GM19397 (cell line): ENCODE data around the gene HOXA3.

ENCODE experiments used
- ATAC-seq: cut with Tn5 transposase; IDR thresholded peaks from one replicate; pipeline ENCODE4 v1.9.1; 2021; ENCODE audit warnings: mild to moderate bottlenecking, moderate library complexity; ENCODE audit not compliant: unreplicated experiment

Gene HOXA3

DNA sequence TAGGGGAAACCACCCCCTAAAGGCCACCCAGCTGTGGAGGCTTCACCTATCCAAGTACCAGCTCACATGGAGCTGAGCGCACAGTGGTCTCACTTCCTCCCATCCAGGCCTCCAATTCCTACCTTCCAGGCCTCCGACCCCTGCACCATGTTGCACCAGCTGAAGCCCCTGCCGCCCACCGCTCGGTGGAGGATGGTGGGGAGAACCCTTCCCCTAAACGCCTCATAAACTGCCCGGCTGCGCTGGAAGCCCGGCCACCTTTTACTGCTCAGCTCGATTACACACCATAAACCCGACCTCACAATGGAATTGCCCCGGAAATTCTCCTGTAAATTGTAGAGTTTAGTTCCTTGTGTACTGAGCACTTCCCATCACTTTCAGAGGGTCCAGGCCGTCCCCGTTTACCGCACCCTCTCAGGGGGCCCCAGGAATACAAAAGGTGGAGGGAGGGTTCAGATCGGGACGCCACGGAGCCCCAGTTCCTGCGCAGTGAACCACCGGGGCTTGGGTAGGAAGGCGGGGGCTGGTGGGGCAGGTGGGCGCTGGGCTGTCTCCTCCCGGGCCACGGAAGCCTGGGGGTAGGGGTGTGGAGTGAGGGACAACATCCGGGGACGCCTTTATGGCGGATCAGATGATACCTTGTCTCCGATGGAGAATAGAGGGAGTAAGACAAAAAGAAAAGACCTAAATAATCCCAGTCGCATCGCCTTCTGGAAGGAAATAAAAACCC lies 5.5 kb upstream of the HOXA3 start:
- ATAC-seq, result no peak

DNA sequence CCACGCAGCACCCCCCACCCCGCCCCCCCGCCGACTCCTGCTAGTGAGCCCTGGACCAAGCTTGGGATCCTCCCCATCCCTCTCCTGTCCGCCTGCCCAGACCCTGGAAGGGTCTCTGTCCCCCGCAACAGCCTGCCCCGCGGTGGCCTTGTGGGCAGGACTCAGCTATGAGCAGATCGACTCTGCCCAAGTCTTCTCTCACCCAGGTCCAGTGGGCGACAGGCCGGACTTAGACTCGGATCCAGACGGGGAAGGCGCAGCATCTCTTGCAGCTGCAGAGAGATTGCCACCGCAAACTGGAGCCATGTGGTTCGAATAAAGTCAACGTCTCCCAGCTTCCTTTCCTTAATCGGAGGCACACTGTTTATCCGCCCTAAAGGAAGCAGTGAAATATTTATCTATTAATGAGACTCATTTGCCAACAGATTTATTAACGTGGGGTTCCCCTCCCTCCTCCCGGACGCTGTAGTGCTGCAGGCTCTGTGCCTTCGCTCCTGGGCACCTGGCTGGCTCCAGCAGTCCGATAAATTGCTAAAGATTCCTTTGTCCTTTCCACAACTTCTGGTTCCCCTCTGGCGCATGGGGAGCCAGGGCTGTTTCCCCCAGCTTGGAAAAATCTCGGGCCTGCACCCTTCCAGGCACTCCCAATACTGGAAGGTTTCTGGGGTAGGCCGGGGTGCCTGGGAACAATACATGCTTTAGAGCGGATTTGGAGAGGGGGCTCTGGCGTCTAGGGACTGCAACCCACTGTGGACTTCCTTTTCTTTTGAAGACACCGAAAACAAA lies 4.7 kb upstream of the HOXA3 start:
- no peak for ATAC-seq

DNA sequence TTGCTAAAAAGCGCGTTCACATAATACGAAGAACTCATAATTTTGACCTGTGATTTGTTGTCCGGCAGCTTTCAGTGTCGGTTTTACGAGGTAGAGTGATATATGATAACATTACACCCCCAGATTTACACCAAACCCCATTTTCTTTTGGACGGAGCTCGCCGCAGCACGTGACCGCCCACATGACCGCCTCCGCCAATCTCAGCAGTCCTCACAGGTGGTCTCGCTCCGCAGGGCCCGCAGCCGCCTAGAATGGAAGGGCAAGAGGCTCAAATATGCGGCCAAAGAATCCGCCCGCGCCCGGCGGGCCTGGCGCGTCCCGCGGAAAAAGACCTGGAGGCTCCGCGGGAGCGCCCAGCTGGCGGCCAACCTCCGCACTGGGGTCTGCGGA lies 4.1 kb upstream of the HOXA3 start, which contains the start of gene HOXA7:
Gene HOXA7 (minus strand): TSS at position 168 of the 391 bp plus-strand sequence. CDS start 130 bp downstream, at position 38.
- no peak for ATAC-seq

DNA sequence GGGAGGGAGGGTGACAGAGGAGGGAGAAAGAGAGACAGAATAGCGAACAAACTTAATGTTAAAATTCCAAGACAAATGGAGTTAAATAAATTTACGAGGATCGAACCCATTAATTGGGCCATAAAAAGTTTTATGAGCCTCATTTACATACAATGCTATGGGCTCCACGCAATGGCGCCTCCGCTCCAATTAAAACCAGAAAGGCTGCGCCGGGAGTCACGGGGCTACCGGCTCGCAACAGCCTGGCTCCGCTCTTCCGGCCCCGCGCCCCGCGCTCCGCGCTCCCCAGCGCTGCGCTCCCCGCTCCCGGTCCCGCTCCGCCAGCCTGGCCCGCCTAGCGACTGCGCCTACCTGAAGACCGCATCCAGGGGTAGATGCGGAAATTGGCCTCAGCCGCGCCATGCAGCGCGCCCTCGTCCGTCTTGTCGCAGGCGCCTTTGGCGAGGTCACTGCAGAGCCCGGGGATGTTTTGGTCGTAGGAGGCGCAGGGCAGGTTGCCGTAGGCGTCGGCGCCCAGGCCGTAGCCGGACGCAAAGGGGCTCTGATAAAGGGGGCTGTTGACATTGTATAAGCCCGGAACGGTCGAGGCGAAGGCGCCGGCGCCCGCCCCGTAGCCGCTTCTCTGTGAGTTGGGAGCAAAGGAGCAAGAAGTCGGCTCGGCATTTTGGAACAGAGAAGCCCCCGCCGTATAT lies 3.6 kb upstream of the HOXA3 start:
- no peak for ATAC-seq

DNA sequence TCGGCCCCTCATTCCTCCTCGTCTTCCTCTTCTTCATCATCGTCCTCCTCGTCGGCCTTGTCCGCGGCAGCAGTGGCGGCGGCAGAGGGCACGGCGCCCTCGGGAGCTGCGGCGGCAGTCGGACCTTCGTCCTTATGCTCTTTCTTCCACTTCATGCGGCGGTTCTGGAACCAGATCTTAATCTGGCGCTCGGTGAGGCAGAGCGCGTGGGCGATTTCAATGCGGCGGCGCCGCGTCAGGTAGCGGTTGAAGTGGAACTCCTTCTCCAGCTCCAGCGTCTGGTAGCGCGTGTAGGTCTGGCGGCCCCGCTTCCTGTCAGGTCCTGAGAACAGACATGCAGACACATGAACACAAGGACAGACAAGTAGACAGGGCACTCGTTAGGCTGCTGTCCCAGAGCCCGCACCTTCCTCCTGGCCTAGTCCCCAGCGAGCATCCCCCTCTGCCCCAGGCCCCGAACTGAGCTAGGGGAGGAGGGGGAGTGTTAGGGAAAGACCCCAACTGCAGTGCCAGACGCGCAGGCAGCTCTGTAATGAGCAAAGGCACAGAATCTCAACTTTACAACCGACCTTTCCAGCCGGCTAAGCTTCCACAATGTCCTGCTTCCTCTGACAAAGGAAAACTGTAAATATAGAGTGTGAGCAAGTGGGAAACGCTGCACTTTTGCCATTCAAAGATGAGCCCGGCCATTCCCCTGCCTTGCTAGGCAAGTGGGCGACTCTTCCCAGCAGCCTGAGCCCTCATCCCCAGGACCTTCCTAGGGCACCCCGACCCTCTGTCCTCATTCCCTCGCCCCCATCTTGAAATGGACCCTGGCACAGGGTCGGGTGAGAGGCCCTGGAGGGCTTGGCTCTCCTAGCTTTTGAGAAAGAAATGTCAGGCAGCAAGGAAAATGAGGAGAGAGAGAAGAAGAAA lies 2.8 kb upstream of the HOXA3 start:
- ATAC-seq, result no peak

DNA sequence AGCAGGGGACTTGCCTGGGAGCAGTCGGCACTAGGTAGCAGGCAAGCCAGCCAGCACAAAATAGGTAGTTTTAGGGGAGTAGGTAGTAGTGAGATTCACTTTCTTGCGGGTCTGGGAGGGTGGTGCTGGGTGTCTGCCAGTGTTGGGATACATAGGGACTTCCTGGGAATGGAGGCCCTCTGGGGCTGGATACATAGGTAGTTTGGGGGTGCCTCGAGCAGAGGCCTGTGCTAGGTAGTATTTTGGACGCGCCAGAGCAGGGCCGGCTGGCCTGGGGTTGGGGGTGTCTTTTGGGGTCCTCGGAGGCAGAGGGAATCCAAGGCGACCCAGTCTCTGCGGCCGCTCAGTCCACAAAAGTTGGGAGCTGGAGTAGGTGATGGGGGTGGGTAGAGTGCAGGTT lies 2.0 kb upstream of the HOXA3 start:
- no peak for ATAC-seq

DNA sequence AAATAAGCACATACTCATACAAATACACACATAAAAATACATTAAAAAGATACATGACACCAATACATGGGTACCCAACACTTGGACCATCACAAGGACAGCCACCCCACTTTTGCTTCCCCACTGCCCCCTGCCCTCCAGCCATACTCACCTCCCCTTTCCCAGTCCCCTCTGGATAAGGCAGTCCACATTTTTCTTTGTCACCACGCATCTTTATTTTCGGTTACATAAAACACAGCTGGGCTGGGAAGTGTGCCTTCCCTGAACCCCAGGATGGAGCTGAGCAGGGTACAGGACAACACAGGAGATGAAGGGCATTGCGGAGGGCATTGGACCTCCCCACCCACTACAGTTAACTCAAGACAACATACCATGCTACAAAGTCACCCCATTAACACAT lies 1.1 kb upstream of the HOXA3 start:
- ATAC-seq, result no peak

DNA sequence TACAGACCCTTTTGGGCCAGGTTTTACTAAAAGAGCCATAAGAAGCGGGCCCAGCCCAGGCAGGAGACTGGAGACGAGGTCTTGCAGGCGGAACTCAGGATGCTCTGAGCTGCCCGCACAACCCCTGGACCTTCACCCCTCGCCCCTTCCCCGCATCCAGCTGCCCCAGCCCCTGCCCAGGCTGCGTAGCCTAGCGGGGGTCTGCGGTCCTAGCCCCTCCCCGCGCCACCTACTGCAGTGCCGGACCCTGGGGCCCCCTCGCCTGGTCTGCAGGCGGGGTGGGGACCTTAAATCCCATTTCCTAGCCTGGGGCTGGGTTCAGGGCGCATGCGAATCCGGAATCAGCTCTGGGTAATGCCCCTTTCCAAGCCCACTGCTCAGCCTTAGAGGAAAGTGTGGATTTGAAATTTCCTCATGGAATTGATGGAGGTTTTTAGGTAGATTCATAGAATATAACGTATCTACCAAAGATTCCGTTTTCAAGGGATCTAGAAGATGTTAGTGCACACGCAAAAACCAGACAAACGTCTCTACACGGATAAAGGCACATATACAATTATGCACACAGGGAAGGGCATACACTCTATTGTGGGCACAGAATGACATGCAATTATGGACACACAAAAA lies 546 bp upstream of the HOXA3 start:
- no peak for ATAC-seq

DNA sequence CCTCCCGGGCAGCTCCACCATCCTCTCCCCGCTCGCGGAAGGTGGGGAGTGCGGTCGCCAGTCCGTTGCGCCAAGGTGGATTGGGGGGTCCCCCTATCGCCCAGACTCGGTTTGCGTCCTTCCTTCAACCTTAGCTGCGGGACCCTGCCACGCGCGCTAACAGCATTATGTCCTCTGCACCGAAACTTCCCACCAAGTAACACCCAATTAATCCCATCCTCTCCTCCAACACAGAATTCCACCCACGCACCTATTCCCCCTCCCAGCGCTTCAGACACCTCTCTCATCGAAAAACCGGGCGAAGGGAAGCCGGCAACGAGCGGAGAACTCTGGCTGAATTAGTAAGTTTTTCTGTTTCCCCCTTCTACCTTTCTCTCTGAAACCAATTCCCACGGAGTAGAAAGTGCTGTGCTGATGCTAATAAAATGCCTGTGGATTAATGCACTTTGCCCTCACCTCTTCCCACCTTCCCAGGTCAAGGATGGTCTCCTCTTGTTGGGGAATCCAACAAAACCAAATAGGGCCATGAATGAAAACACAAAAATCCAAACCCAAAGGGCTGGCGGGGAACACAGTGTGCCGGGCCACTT lies 947 bp downstream of the HOXA3 start:
- ATAC-seq, result no peak

DNA sequence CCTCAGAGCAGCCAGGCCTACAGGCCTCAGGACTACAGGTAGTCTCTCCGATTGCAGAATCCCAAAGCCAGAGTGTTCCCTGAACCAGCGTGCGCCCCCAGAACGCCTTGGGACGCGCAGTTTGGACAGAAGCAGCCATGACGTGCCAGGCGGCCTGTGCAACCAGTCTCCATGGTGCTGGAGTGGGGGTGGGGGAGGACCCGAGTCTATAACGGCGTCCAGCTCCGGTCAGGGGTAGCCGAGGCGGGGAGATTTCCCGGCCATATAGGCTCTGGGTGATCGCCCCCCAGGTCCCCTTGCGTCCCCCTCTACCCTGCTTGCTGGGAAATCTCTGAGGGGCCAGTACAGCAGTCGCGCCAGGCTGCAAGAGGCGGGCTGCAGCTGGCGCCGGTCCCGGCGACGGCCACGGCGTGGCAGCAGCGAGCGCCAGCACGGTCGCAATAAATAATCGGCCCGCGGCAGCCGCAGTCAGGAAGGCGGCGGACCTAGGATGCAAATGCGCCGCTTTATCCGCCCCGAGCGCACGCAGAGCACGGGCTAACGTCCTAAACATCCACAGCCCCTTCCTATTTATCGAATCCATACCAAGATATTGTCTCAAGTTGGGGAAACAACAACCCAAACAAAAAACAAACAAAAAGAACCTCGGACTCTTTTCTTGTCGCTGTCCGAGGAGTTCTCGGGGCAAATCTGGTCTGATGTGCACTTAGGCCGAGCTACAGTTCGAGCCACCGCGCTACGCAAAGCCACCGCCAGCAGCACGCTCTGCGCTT lies 1.6 kb downstream of the HOXA3 start:
- peak; percentile 72 for ATAC-seq

DNA sequence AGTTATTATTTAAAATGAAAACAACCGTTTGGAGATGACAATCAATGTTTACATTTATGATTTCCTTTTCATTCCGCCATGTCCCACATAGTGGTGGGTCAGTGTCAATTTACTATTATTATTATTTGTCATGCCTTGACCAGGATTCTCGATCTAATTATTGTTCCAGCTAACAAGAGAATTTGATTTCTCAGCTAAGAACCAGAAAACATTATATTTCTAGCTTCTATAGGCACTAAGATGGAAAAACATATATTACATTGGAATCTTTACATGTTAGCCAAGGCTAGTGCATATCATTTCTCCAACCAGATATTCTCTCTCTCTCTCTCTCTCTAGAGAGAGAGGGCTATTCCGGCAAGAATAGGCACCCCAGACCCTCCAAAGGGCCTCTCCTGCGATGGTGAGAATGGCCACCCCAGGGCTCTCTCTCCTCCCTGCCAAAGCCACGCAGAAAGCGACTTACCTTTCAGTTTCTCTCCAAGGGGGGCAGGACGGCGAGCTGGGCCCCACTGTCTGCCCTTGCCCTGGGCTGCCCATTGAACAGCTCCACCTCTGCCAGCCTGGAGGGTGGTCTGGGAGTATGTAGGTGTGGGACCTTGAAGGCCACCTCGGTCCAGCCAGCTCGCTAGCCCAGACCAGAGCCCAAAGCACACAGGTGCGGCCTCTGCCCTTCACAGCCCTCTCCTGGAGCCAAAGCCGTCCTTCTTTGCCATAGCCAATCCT lies 2.4 kb downstream of the HOXA3 start:
- ATAC-seq, result no peak

DNA sequence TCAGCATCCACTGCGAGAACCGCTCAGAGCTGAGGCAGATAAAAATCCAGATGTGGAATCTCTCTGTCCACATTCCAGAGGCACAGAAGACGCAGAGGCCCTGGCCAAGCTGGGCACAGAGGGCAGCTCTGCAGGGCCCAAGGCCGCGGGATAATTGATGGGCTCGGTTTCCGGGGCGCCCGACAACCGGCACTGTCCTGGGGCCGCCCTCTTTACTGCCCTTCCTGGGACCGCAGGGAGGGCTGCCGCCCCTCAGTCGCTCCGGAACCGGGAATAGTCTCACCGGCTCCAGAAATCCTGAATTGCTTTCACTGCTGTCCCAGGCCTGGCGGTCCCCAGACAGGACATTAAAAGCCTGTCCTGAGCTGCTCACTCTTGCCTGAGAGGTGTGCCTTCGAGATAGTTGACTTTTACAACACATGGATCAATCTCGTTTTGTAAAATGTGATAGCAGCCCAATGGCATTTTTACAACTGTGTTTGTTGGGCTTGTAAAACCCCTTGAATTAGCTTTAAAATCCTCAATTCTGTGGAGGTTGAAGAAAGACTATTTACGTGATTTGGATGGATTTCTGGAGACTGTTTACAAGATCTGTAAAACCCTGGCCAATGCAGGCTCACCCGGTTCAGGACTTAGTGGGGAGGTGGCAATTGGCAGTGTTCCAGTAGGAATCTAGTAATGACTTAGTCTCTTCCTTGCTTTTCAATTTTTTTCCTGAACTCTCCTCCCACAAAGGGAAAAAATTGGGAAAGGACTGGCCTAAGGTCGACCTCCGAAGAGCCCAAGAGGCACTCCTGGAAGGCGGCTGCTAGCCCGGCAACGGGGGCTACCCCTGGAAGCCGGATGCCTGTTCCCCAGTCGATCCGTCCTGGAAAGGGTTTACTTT lies 3.4 kb downstream of the HOXA3 start:
- no peak for ATAC-seq

DNA sequence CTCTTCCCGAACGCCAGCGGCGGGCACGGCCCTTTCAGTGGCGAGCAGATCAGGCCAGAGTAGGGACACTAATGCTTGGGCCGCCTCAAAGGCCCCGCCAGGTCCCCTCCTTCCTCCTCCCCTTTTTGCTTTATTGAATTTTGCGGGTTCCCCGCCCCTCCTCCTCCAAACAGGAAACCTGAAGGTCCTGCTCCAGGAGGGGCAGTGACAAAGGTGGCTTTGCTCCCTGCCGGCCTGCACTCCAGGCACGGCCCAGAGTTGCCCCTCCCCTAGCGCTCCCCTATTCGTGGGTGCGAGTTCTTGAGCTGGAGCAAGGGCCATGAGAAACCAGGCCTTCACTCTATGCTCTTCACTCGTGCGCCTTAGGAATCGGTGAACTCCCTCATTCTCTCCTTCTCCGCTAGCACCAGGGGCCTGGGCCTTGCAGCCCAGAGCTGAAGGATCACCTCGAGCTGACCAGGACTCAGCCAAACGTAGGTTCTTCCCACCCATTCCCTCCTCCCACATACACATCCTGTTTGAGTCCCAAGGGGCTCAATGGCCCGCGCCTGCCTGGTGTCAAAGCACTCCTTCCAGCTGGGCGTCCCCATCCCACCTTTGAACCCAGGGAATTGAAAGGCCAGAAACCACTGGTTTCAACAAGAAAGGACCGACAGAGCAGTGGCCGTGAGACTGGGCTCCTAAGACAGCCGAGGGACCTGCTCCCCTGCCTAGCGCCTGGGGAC lies 4.2 kb downstream of the HOXA3 start:
- no peak for ATAC-seq

DNA sequence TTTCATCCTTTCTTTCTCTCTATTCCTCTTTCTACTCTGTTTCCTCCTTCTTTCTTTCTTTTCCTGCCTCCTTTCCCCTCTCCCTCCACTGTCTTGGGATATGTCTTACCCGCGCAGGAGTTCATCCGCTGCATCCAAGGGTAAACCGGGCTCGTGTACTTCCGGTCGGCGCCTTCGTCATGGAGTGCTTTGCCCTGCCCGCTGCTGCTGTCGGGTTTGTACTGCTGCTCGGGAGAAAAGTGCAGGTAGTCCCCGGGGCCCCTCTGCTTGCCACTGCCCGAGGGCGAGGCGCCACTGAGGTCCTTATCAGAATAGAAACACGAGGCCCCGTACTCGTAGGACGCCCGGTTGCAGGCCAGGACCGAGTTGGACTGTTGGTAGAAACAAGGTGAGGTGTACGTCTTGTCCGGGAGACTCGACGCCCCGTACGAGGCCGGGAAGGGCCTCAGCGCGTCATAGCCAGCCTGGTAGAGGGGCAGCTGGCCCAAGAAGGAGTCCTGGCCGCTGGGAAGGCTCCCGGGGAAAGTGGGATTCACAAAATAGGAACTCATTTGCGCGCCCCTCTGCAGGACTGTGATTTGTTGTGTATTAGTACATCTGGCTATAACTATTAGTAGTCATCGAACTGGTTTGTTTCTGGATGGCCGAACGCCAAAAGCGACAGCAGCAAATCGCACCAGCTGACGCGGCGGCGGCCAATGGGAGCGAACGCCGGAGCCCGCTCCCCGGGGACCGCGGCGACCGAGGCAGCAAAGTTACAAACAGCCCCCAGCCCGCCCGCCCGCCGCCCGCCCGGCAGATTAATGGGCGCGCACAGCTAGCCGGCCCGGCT lies 5.0 kb downstream of the HOXA3 start, which contains the start of gene HOXA6:
Gene HOXA6 (minus strand): TSS at position 576 of the 832 bp plus-strand sequence. CDS start 25 bp downstream, at position 551.
- ATAC-seq, result no peak

DNA sequence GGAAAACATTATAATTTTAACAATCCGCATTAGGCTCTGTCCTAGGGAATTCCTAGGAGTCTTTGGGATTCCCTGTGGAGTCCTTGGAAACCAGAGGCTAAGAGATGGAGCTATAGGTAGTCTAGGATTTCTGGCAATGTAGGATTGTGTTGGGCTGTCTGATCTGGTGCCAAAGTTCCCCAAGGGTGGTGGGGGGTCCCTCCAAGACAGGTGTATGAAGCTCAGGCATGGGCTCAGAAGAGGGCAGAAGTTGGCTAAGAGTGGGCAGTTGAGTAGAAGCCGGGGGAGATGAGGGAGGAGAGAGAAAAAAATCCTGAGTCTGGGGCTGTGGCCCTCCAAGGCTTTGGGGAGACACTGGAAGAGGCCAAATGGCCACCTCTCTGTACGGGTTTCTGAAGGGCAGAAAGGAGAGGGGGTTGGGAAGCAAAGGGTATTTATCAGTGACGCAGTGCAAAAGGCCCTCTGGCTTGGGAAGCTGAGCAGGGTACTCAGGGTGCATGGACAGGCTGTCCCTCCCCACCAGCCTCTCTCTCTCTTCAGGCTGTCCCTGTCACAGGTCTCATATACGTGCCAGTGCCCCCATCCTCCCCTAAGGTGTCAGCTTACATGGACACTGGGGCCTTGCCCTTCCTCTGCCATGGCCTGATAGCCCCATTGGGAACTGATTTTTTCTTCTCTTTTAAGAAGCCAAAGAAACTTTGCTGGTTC lies 5.7 kb downstream of the HOXA3 start:
- ATAC-seq, result no peak
